ENCODE results near the gene PURB. TPM values are rescaled to one million over a fixed set of nuclear protein-coding genes. Genes with fewer than 3 reads are reported as not detected.

The PURB gene
- total and polyA plus RNA-seq, 8 donors = 23.5 to 38.7 (median 35.9) TPM

DNA sequence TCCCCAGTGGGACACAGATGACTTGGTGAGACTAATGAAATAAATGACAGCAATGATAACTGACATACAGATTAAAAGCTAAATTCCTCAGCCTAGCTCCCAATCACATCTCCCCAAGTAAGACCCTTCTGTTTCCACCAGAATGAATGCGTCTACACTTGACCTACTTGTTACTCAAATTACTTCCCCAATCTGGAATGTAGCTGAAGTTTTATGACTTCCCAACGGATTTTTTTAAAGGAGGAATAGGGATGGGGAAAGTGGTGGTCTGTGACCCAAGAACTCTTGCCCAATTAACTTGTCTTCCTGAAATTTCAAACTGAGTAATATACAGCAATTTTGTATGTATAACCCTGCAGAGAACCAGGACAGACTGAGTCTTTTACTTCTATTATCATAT lies 46.6 kb downstream of the PURB start:
- Histone ChIP-seq H3K9me3 (no peaks in the 10 kb centered on the region), H3K4me1 (peaks cover 0 to 34% of the 10 kb centered on the region in 2 donors), H3K4me3 (no peak overlapping the region), H3K27ac (no peak overlapping the region), H3K36me3 (peaks cover under 1 to 74% of the 10 kb centered on the region in 2 donors), H3K27me3 (no peaks in the 10 kb centered on the region)
- DNase-seq = no peak
- intact Hi-C loops (cut with DNase I) = no loop called here
- TF ChIP-seq, protein P1, sequence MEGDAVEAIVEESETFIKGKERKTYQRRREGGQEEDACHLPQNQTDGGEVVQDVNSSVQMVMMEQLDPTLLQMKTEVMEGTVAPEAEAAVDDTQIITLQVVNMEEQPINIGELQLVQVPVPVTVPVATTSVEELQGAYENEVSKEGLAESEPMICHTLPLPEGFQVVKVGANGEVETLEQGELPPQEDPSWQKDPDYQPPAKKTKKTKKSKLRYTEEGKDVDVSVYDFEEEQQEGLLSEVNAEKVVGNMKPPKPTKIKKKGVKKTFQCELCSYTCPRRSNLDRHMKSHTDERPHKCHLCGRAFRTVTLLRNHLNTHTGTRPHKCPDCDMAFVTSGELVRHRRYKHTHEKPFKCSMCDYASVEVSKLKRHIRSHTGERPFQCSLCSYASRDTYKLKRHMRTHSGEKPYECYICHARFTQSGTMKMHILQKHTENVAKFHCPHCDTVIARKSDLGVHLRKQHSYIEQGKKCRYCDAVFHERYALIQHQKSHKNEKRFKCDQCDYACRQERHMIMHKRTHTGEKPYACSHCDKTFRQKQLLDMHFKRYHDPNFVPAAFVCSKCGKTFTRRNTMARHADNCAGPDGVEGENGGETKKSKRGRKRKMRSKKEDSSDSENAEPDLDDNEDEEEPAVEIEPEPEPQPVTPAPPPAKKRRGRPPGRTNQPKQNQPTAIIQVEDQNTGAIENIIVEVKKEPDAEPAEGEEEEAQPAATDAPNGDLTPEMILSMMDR (IDR thresholded peaks at IDR 0.05) = no peak
- ATAC-seq = no peak

DNA sequence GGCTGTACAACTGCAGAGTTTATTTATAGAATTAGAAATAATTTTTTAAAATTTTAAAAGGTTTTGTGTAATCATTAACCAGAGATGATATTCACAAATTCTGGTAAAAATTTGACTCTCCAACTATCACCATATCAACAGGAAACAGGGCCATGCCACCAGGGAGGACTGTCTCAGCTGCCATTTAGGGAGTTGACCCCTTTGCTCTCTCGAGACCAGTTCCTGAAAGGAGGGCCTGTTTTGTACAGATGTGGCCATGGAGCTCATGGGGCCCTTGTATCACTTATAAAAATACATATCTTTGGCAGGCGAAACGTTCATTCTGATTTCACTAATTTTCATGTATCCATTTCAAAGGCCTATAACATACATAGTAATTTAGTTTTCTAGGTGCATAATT lies 57.8 kb downstream of the PURB start:
- H3K4me1 ChIP-seq = peaks cover 0 to 5% of the 10 kb centered on the region in 2 donors
- no peaks in the 10 kb centered on the region for H3K27me3 ChIP-seq
- no peak overlapping the region for H3K27ac ChIP-seq
- no peaks in the 10 kb centered on the region for H3K9me3 ChIP-seq
- no peak overlapping the region for H3K4me3 ChIP-seq
- intact Hi-C loops (cut with DNase I) = no loop called here
- DNase-seq (no peak), ATAC-seq (no peak)
- TF ChIP-seq, protein P1 (IDR thresholded peaks at IDR 0.05) = no peak
- peaks cover 0 to 60% of the 10 kb centered on the region in 2 donors for H3K36me3 ChIP-seq

Other genes with a start within 250 kb of the PURB start
- gene ZMIZ2, start 136.7 kb downstream of the PURB start, total RNA-seq = 10 to 100 TPM; 94.5 to 96.1 TPM
- 10 to 100 TPM; 54.0 to 79.5 (median 63.9) TPM for gene ZMIZ2, start 136.7 kb downstream of the PURB start, polyA plus RNA-seq (ENCODE audit: insufficient read length in 6 of 6)
- 1,000 to 10,000 TPM; 1,404 to 1,630 TPM for gene PPIA, start 88.8 kb downstream of the PURB start, total RNA-seq
- 1,000 to 10,000 TPM; 1,038 to 1,157 (median 1,080) TPM for gene PPIA, start 88.8 kb downstream of the PURB start, polyA plus RNA-seq (ENCODE audit: insufficient read length in 6 of 6)
- 100 to 1,000 TPM; 113 to 182 TPM for gene H2AZ2, start 37.4 kb downstream of the PURB start, total RNA-seq
- 100 to 1,000 TPM; 226 to 286 (median 229) TPM for gene H2AZ2, start 37.4 kb downstream of the PURB start, polyA plus RNA-seq (ENCODE audit: insufficient read length in 6 of 6)
- gene MYO1G, start 93.5 kb upstream of the PURB start, total RNA-seq = 10 to 100 TPM; 23.9 to 40.9 TPM
- gene MYO1G, start 93.5 kb upstream of the PURB start, polyA plus RNA-seq (ENCODE audit: insufficient read length in 6 of 6) = 1 to 10 TPM; 1.1 to 1.7 (median 1.5) TPM
- 10 to 100 TPM; 43.4 to 50.1 TPM for gene CCM2, start 114.7 kb upstream of the PURB start, total RNA-seq
- 10 to 100 TPM; 23.0 to 31.2 (median 28.1) TPM for gene CCM2, start 114.7 kb upstream of the PURB start, polyA plus RNA-seq (ENCODE audit: insufficient read length in 6 of 6)
- 1 to 10 TPM; 2.0 to 7.3 TPM for gene NACAD, start 203.4 kb upstream of the PURB start, total RNA-seq
- 10 to 100 TPM in 2 of 6 donors, 1 to 10 TPM in 4; 9.0 to 10.9 (median 9.6) TPM for gene NACAD, start 203.4 kb upstream of the PURB start, polyA plus RNA-seq (ENCODE audit: insufficient read length in 6 of 6)
- 10 to 100 TPM; 41.8 to 72.5 TPM for gene TBRG4, start 226.2 kb upstream of the PURB start, total RNA-seq
- 10 to 100 TPM; 37.1 to 52.6 (median 45.7) TPM for gene TBRG4, start 226.2 kb upstream of the PURB start, polyA plus RNA-seq (ENCODE audit: insufficient read length in 6 of 6)